ENCODE measurements around the gene ACSM3.
"Not testable (repeated sequence)": the region's sequence is repeated elsewhere in the genome, so short reads cannot be mapped to it uniquely, and the experiment has no call there.

Gene ACSM3

DNA sequence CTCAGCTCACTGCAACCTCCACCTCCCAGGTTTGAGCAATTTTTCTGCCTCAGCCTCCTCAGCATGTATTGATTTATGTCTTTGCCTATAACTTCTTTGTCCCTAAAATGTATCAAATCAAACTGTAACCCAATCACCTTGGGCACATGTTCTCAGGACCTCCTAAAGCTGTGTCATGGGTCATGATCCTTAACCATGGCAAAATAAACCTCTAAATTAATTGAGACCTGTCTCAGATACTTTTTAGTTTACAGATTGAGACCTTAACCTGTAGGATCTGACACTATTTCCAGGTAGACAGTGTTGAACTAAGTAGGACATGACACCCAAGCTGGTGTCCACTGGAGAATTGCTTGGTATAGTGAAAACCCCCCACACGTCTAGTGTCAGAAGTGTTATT is 2.6 kb upstream of the ACSM3 start:
- DNase-seq = no peak

DNA sequence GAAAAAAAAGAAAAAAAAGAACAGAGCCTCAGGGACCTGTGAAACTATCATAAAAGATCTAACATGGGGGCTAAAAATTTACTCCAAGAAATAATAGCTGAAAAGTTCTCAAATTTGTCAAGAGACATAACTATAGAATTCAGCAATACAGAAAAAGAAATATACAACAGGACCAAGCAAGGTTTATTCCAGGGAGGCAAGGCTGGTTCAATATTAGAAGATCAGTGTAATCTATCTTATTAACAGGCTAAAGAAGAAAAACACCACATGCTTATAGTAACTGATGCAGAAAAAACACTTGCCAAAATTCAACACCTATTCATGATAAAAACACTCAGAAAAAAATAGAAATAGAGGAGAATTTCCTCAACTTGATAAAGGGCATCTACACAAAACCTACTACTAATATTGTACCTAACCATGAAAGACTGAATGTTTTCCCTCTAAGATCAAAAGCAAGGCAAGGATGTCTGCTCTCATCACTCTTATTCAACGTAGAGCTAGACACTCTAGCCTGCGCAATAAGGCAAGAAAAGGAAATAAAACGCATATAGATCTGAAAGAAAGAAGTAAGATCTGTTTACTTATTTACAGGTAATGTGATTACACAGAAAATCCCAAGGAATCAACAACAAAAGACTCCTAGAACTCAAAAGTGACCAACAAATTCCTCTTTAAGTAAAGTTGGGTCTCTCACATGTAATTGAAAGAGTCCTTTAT is 1.2 kb upstream of the ACSM3 start:
- no peak for DNase-seq

DNA sequence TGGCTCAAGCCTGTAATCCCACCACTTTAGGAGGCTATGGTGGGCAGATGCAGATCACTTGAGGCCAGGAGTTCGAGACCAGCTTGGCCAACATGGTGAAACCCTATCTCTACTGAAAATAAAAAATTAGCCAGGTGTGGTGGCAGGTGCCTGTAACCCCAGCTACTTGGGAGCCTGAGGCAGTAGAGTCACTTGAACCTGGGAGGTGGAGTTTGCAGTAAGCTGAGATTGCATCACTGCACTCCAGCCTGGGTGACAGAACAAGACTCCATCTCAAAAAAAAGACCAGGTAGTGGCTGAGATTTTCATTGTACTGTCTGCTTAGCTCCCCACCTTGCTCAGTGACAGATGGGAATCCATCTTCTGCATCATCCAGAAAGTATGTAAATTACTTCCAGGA is 634 bp downstream of the ACSM3 start:
- DNase-seq = not testable (repeated sequence)

DNA sequence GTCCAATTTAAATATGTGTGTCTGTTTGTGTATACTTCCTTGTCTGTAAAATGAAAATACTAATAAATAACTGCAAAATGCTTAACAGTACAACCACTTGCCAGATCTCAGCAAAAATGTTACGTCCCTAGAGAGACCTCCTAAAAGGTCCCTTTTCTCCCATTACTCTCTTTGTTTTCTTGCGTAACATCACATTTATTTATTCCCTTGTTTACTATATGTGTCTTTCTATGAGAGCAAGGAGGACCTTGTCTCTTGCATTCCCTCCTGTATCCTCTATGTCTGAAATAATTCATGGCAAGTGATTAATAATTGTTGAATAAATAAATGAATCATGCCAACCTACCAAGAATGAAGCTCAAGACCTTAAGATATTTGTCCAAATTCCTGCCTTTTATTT is 1.9 kb downstream of the ACSM3 start:
- no peak for DNase-seq

DNA sequence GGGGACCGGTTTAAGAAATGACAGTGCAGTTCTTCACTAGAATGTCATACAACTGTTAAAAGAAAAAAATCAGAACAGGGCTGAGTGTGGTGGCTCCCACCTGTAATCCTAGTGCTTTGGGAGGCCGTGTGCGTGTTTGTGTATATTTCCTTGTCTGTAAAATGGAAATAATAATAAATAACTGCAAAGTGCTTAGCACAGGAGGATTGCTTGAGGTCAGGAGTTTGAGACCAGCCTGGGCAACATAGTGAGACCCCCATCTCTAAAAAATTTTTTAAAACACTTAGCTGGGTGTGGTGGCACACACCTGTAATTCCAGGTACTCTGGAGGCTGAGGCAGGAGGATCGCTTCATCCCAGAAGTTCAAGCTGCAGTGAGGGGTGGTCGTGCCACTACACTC is 2.5 kb downstream of the ACSM3 start:
- no peak for DNase-seq

DNA sequence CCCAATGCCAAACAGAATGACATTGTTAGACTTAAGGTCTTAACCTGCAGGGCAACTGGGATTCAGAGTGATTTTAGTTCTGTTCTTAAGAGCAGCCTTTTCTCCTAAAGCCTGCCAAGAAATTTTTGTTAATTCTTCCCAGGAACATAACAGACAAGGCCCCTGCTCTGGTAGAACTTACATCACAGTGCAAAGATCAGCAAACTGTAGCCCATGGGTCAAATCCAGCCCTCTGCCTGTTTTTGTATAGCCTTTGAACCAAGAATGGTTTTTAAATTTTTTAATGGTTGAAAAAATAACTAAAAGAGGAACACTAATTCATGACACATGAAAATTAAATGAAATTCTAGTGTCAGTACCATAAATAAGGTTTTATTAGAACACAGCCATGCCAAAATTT is 3.8 kb downstream of the ACSM3 start:
- DNase-seq = no peak

DNA sequence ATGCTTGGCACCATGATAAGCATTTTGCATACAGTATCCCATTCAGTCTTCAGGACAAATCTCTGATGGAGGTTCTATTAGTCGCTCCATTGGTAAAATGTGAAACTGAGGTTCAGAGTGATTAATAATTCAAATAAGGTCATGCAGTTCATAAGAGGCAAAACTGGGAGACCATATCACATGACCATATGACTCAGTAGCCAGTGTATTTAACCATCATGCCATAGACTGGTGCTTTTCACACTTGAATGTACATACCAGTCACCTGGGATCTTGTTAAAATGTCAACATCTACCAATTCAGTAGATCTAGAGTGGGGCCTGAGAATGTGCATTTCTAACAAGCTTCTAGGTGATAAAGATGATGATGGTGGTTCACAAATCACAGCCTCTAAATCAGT is 4.3 kb downstream of the ACSM3 start:
- no peak for DNase-seq

DNA sequence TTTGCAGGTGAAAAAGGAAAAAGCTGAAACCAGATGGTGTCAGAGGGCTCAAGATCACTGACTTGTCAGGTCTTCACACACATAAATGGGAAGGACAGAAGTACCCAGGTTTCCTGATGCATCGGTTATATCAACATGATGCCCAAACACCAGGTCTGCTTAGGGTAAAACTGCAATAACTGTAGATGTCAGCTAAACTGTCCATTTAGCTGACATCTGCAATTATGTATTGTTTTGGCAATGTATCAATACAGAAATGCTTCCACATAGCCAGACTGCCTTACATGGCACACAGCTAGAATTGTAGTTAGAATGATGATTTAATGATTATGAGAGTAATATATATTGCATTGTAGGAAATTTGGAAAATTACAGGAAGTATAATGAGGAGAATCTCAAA is 5.0 kb downstream of the ACSM3 start:
- DNase-seq = no peak

DNA sequence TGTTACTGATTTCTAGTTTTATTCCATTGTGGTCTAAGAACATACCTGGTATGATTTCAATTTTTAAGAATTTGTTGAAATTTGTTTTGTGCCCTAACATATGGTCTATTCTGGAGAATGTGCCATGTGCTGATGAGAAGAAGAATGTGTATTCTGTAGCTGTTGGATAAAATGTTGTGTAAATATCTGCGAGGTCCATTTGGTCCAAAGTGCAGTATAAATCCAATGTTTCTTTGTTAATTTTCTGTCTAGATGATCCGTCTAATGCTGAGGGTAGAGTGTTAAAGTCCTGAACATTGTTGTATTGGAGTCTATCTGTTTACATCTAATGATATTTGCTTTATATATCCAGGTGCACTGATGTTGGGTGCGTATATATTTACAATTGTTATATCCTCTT is 9.9 kb downstream of the ACSM3 start:
- DNase-seq = no peak

DNA sequence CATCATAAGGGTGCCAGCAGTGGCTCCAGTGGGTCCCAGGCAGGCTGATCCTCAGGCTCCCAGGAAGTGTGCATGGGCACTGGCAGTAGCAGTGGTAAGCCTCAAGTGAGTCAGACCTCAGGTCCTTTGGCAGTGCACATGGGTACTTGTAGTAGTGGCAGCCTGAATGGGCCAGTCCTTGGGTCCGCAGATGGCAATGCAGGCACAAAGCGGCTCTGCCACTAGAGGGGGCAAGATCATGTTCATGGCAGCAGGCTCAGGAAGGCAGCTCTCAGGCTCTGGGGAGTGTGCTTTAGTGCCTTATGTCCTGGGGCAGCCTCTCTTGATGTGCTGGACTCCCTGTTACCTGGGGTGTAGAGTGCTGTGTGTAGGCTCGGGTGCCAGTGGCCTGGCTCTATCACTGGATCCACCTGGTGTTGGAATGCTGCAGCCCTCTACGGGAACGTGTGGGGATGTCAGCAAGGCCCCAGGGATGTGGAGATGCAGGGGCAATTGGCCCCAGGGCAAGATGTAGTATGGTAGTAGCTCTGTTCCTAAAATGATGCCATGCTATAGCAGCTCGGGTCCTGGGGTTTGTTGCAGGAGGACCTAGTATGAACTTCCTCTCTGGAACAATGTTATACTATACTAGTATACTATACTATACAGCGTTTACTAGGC is 11.0 kb downstream of the ACSM3 start:
- peak; percentile 63 for DNase-seq

DNA sequence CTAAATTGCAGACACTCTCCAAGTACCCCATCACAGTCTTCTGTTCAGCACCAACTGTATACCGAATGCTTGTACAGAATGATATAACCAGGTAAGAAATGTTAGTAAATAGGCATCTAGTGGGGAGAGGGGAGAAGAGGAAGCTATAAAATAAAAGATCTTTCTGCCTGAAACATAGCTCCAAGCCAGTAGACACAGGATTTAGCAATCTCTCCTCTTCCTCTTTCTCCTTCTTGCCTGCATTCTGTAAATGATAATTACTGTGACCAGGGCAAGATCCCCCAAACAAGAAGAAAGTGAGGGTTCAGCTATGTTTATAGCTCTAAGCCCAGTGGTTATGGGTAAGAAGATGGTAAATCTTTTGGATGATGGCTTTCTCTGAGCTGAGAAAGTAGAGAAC is 17.9 kb downstream of the ACSM3 start:
- no peak for DNase-seq

DNA sequence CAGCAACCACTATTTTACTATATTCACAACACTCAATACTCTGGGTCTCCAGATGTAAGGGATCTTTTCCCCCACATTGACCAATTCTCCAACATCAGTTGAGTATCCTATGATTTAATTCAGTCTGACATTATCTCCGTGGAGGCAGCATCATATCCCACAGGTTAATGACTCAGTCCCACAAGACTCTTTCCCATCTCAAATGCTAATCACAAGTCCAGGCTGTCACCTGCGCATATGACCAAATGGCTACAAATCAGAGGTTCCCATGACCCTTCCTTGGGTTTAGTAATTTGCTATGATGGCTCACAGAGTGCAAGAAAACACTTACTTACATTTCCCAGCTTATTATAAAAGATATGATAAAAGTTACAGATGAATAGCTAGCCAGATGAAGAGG is 18.7 kb downstream of the ACSM3 start:
- no peak for DNase-seq

DNA sequence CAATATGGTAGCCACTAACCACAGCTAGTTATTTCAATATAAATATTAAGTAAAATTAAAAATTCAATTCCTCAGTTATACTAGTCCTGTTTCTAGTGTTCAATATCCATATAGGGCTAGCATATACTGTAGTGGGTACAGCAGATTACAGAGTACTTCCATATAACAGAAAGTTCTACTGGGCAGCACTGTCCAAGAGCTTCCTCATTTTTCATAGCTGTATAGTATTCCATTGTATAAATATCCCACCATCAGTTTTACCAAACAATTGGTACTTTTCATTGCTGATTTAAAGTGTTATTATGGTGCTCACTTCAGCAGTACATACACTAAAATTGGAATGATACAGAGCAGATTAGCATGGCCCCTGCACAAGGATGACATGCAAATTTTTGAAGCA is 20.4 kb downstream of the ACSM3 start:
- DNase-seq = no peak

DNA sequence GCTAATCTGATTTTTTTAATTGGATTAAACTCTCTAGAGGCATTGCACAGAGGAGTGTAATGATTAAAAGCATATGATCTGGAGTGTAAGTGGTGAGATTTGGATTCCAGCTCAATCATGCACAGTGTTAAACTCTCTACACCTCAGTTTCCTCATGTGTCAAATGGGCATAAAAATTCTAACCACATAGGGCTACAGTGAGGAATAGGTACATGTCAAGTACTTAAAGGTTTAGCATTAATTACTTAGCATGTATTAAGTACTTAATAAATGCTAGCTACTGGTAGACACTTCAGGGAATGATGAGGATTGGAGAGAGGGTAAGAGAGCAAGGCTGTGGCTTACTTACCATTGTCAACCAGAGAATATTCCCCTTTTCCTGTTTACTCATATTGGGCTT is 25.3 kb downstream of the ACSM3 start:
- no peak for DNase-seq

DNA sequence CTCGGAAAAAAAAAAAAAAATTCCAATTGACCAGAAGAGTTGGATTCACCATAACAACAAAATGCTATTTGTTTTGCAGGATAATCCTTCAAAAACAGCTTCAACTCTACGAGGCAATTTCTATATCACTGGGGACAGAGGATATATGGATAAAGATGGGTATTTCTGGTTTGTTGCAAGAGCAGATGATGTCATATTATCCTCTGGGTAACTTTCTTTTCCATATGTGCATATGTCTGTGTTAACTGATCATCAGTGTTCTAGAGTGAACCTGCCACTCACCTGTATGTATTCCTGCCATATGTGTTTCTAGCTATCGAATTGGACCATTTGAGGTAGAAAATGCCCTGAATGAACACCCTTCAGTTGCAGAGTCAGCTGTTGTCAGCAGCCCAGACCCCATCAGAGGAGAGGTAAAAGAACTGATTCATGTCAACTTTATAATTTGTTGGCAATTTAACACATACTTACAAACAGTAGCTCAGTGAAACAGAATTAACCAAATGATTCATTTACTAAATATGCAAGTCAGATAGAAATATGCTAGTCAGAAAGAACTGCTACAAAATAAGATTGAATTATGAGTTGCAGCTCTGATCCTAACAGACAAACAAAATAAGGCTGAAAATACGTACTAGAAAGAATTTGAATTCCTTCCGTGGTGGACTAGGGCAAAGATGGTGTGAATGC is 28.3 kb downstream of the ACSM3 start:
- DNase-seq = no peak

DNA sequence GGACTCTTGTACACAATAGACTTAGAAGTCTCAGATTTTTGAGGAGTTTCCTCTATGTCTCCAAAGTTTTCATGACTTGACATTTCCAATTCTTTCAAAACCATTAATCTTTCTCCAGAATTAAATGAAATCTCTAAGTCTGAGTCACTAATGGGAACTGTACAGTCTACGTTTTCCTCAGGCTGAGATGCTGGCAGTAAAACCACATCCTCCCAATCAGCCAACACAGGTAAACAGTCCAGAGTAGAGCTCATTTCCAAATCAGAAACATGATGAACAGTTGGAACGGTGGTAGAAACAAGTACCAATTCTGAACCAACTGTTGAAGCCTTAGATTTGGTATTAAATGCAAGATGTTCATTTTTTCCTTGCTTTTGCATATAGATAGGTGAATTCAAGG is 34.5 kb downstream of the ACSM3 start:
- DNase-seq = no peak

DNA sequence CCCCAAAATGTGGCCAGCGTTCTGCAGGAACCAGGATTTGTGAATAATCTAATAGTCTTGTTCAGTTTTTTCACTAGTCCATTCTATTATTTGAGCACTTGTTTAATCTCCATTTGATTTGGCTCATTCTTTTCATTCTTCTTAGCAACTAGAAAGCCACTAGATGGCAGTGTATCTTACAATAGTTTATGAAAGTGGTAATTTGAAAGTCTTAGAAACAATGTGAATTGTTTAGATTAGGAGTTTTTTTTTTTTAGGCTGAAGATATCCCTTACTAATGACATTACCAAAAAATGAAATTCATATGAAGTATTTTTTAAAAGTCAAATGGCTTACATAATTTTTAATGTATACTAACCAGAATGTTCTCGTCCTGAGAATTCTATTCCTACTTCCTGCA is 35.8 kb downstream of the ACSM3 start:
- DNase-seq = no peak

DNA sequence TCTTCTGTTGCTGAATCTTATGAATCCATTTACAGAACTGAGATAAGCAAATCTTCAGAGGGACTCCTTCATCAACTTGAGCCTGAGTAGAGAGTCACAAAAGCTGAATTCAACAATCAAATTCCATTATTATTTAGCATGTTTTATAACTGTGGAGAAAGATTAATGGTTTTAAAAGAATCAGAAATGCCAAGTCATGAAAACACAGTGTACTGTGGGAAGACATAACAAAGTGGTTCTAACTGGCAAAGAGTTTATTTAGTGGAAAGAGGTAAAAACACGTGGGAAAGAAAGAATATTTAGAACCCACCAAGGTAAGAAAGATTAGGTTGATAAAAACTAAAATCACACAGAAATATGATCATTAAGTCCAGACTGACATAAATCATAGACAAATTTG is 37.5 kb downstream of the ACSM3 start:
- no peak for DNase-seq

DNA sequence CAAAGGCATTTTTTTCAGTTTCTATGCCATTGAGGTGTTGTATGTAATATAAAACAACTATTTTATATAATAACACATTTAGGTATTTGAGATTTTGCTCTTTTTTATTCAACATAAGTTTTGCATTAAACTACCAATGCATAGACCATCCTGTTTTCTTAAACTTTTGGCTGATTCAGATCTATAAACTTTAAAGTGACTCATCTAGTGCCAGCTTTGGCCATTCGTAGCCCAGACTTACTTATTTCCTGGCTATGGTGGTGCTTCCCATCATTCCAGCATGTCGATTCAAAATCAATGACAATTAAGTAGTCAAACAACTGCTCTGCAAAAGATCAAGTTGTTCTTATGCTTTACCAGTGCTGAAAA is 39.4 kb downstream of the ACSM3 start:
- DNase-seq = no peak

DNA sequence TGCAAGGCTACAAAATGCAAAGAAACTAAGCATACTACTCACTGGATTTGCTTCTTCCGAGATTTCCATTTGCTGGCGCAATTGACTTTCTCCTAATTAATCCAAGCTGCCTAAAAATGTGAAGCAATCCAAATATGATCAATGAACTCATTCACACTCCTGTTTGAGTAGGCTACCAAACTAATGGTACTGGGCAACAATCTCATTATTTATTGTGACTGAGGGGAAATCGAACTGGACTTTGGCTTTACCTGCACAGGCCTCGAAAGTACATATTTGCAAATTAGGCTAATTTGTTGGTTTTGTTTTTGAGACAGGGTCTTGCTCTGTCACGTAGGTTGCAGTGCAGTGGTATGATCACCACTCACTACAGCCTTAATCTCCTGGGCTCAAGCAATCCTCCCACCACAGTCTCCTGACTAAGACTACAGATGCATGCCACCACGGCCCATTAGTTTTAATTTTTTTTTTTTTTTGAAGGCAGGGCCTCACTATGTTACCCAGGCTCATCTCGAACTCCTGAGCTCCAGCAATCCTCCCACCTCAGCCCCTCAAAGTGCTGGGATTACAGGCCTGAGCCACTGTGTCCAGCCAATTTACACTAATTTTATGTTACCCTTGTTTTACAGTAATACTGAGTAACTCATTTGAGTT is 39.9 kb downstream of the ACSM3 start:
- no peak for DNase-seq

DNA sequence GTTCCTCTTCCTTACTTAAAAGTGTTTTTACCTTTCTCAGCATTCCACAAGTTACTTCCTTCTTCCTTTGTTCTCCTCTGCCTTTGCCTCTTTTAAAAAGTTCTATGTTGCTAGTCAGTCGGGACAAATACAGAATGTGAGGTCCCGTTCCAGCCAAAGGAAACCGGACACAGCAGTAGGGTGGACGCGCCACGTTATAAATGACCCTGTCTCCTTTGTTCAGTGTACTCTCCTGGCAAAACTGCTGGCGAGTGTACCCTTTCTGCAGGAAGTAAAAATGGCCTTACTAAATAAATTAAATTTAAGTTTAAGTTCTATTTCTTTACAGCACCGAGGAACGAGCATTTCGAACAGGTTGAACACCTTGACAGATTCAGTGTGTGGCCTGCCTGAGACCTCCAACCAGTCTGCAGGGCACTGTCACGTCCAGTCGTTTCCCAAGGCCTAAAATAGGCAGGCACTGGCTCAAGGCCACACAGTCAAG is 41.9 kb downstream of the ACSM3 start:
- DNase-seq = peak; percentile 4

DNA sequence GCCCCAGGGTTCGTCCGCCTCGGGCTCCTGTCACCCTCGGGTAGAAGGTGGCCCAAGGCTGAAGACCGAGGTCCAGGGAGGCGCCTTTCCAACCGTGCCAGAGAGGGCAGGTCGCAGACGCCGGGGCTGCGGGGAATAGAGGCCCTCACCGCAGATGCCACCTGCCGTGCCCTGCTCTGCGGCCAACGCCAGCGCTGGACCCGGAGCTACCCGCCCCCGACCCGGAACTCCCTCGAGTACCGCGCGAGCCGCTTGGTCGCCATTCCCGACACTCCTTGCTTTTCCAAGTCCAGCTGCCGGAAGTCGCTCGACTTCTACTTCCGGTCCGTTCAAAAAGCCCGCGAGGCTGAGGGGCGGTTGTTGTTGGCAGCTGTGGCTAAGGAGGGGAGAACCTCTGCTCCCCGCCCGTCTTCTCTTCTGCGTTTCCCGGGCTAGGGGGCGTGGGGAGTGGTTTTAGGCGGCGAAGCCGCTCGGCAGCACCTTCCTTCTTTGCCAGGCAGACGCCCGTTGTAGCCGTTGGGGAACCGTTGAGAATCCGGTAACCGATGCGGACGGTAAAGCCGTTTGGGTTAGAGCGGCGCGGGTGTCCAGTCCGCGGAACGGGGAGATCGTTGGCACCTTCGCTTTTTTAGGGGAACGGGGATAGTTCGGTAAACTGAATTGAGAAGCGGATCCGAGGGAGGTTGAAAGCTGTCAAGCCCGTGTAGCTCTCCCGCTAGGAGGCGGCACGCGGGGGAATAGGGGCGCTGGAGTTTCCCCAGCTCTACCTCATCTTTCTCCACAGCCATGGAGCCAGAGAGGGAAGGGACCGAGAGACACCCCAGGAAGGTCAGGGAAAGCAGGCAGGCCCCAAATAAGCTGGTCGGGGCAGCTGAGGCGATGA is 42.6 kb downstream of the ACSM3 start, which contains the start of the genes ERI2 and REXO5:
TSS of gene ERI2 (minus strand) at position 305 of the 883 bp plus-strand sequence. CDS start at position 263, 42 bp downstream.
TSS of gene REXO5 (plus strand) at position 360 of the 883 bp plus-strand sequence. CDS start at position 787, 427 bp downstream.
- DNase-seq = peak; percentile 79

Data from stimulated activated CD4-positive, alpha-beta T cell treated with anti-CD3 and anti-CD28 coated beads, Interleukin-4, amount 100 ng/mL, for 24 hours (primary cell).